Fibroblast of lung (primary cell): Measurements from ENCODE around the gene TAS2R9. TPM values are rescaled to one million over a fixed set of nuclear protein-coding genes. Genes with fewer than 3 reads are reported as not detected.

Source experiments
- DNase-seq, 2 donors: peaks; one replicate each; pipeline versions ENCODE4 v3.0.0 to v3.0.0-alpha.2; 2010; ENCODE audit warnings: low read depth in 2 of 2
- H2AFZ ChIP-seq: 2 replicates; pipeline ENCODE4 v1.5.1; 2012; ENCODE audit warnings: low read length, control low read depth, inconsistent platforms
- H3K27ac ChIP-seq: 2 replicates; pipeline ENCODE4 v1.5.1; 2011; ENCODE audit warnings: low read length, control low read depth; ENCODE audit not compliant: insufficient read depth
- H3K27me3 ChIP-seq: 2 replicates; pipeline ENCODE4 v1.5.1; 2011; ENCODE audit warnings: mild to moderate bottlenecking, low read length; ENCODE audit not compliant: control insufficient read depth, insufficient read depth
- H3K36me3 ChIP-seq: 2 replicates; pipeline ENCODE4 v1.5.1; 2011; ENCODE audit warnings: low read length; ENCODE audit not compliant: control insufficient read depth, insufficient read depth
- H3K4me1 ChIP-seq: 2 replicates; pipeline ENCODE4 v1.5.1; 2011; ENCODE audit warnings: low read length; ENCODE audit not compliant: control insufficient read depth, insufficient read depth; ENCODE audit errors: extremely low read depth
- H3K4me2 ChIP-seq: 2 replicates; pipeline ENCODE4 v1.5.1; 2011; ENCODE audit warnings: low read length, control low read depth; ENCODE audit not compliant: insufficient read depth; ENCODE audit errors: extremely low read depth
- H3K4me3 ChIP-seq, 4 experiments: fragments of 200-600 bp in 1 of 4; sonication (generic) in 1 of 4; replicated peaks in 1 of 4; 2 replicates each; pipeline ENCODE4 v1.5.1; 2011 to 2016; ENCODE audit warnings: low read length in 4 of 4, low read depth in 3 of 4, mild to moderate bottlenecking in 3 of 4, control low read depth in 2 of 4, inconsistent platforms in 1 of 4, mixed read lengths in 1 of 4; ENCODE audit not compliant: insufficient read depth in 1 of 4; ENCODE audit errors: control extremely low read depth in 1 of 4
- H3K79me2 ChIP-seq: 2 replicates; pipeline ENCODE4 v1.5.1; 2012; ENCODE audit warnings: mild to moderate bottlenecking, low read length, inconsistent platforms; ENCODE audit not compliant: control insufficient read depth, insufficient read depth
- H3K9ac ChIP-seq: 2 replicates; pipeline ENCODE4 v1.5.1; 2011; ENCODE audit warnings: mild to moderate bottlenecking, low read length, control low read depth; ENCODE audit not compliant: insufficient read depth
- H3K9me3 ChIP-seq: 2 replicates; pipeline ENCODE4 v1.5.1; 2012; ENCODE audit warnings: low read depth, low read length; ENCODE audit not compliant: control insufficient read depth, insufficient read depth
- H4K20me1 ChIP-seq: 2 replicates; pipeline ENCODE4 v1.5.1; 2011; ENCODE audit warnings: low read length; ENCODE audit not compliant: control insufficient read depth, insufficient read depth; ENCODE audit errors: extremely low read depth
- EZH2 ChIP-seq: IDR thresholded peaks from 2 replicates; pipeline ENCODE4 v1.5.1; 2012; ENCODE audit warnings: low read length, control low read depth, mild to moderate bottlenecking; ENCODE audit errors: missing control alignments
- polyA plus RNA-seq, 2 donors: library from polyadenylated mRNA; depleted of rRNA in 1 of 2; stranded (reverse) in 1 of 2; unstranded in 1 of 2; fragments of >200 nt; gene quantifications; 2 replicates each; pipeline ENCODE4 v1.2.1, GENCODE V29; 2011 to 2012; ENCODE audit warnings: missing spikeins in 1 of 2
- total RNA-seq: library from RNA; depleted of rRNA; stranded (reverse); fragments of >200 nt; gene quantifications from 2 replicates; pipeline ENCODE4 v1.2.1, GENCODE V29; 2014
- TF ChIP-seq, protein P1 (sequence below), 2 donors: IDR thresholded peaks in 1 of 2; conservative IDR thresholded peaks in 1 of 2; 1 replicate in 1 of 2; 2 replicates in 1 of 2; pipeline ENCODE4 v1.5.1; 2011 to 2012; ENCODE audit warnings: low read length in 2 of 2, control low read depth in 1 of 2, inconsistent platforms in 1 of 2, low read depth in 1 of 2, mild to moderate bottlenecking in 1 of 2

The TAS2R9 gene
- total and polyA plus RNA-seq, 2 donors (not counting 1 experiment from before 2014, with no cell fraction given), result 0.17 TPM; not detected in 1

DNA sequence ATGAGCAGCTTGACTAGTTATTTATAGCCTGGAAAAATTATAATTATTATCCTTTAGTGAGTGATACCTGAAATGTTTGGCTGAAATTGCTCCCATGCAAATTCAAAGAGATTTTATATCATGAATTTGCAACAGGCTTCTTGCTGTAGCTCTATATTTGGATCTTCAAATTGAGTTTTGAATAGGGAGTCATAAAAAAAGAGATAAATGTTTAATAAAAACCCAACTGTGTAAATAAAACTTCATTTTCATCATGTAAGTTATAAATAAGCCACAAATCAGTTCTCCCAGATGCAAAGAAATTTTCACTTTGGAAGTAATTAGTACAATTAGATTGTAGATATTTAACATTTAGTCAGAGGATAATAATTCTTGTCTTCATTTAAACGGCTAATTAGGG, 2.8 kb downstream of the TAS2R9 start, which contains the start of gene TAS2R8:
TSS of gene TAS2R8 (minus strand) at position 101 of the 400 bp plus-strand sequence. CDS start 306 bp downstream, outside the sequence.
- no peak within 1 kb of the TSS for H3K4me2 ChIP-seq

DNA sequence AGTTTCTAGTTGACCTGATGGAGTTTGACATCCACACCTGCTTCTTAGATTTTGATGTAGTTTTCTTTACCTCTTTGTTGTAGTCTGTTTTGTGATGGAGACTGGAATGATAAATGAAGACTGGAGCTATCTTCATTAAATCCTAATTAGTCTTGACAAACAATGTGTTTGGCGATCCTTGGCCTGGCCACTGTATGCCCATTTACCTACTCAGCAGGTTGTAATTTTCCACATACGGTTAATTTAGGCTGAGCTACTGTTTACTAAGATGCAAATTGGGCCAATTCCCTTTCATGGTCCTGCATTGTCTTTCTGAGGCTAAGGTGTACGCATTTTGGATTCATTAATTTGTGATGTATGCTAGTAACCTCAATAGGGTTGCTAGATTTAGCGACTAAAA, 7.4 kb downstream of the TAS2R9 start, which contains the start of gene TAS2R7:
TSS of gene TAS2R7 (minus strand) at position 41 of the 400 bp plus-strand sequence. CDS start 57 bp downstream, outside the sequence.
- no peaks in the 10 kb centered on the region for H3K36me3 ChIP-seq
- H3K27me3 ChIP-seq, result peaks cover 3% of the 10 kb centered on the region
- H3K9ac ChIP-seq, result no peak within 1 kb of the TSS
- H3K27ac ChIP-seq, result no peak within 1 kb of the TSS
- H2AFZ ChIP-seq, result no peak within 1 kb of the TSS
- no peak for DNase-seq
- TF ChIP-seq EZH2, result no peak
- TF ChIP-seq, protein P1, sequence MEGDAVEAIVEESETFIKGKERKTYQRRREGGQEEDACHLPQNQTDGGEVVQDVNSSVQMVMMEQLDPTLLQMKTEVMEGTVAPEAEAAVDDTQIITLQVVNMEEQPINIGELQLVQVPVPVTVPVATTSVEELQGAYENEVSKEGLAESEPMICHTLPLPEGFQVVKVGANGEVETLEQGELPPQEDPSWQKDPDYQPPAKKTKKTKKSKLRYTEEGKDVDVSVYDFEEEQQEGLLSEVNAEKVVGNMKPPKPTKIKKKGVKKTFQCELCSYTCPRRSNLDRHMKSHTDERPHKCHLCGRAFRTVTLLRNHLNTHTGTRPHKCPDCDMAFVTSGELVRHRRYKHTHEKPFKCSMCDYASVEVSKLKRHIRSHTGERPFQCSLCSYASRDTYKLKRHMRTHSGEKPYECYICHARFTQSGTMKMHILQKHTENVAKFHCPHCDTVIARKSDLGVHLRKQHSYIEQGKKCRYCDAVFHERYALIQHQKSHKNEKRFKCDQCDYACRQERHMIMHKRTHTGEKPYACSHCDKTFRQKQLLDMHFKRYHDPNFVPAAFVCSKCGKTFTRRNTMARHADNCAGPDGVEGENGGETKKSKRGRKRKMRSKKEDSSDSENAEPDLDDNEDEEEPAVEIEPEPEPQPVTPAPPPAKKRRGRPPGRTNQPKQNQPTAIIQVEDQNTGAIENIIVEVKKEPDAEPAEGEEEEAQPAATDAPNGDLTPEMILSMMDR (conservative IDR thresholded peaks at IDR 0.05 in 1 of 2, IDR thresholded peaks at IDR 0.05 in 1 of 2; ENCODE audit: low read depth in 1 of 2, low read length in 2 of 2), result no peak
- no peaks in the 10 kb centered on the region for H4K20me1 ChIP-seq
- H3K4me2 ChIP-seq, result no peak within 1 kb of the TSS
- no peaks in the 10 kb centered on the region for H3K9me3 ChIP-seq
- H3K4me1 ChIP-seq, result no peaks in the 10 kb centered on the region
- H3K4me3 ChIP-seq, result no peak within 1 kb of the TSS
- H3K79me2 ChIP-seq, result no peaks in the 10 kb centered on the region

More for the DNA sequence above, 2.8 kb downstream of the TAS2R9 start, which contains the start of gene TAS2R8:
- DNase-seq, result no peak
- Histone ChIP-seq H4K20me1 (no peaks in the 10 kb centered on the region), H3K79me2 (no peaks in the 10 kb centered on the region), H3K27me3 (no peaks in the 10 kb centered on the region), H3K9me3 (no peaks in the 10 kb centered on the region), H3K4me3 (no peak within 1 kb of the TSS), H3K36me3 (no peaks in the 10 kb centered on the region), H3K9ac (no peak within 1 kb of the TSS), H3K4me1 (no peaks in the 10 kb centered on the region), H3K27ac (no peak within 1 kb of the TSS), H2AFZ (no peak within 1 kb of the TSS)
- TF ChIP-seq, protein P1 (conservative IDR thresholded peaks at IDR 0.05 in 1 of 2, IDR thresholded peaks at IDR 0.05 in 1 of 2; ENCODE audit: low read depth in 1 of 2, low read length in 2 of 2), result no peak
- no peak for TF ChIP-seq EZH2

DNA sequence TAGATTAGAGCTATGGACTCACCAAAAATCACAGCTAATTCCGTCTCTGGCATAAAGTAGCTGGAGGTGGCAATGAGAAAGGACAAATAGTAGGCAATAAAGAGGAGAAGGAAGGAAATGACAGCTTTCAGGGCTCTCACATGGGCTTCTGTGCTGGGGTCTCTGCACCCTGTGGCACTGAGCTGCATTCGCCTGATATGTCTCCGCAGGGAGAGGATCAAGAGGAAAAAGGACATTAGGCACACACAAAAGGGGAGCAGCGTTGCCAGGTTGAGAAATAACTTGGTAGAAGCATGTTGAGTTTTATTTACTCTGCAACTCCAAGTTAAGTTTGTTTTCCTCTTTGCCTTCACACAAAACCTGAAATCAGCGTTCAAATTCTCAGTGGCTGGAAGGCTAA, 8.2 kb downstream of the TAS2R9 start:
- Histone ChIP-seq H3K79me2 (no peaks in the 10 kb centered on the region), H2AFZ (no peak overlapping the region), H4K20me1 (no peaks in the 10 kb centered on the region), H3K4me3 (no peak overlapping the region), H3K4me1 (no peaks in the 10 kb centered on the region), H3K9ac (no peak overlapping the region), H3K4me2 (no peak overlapping the region), H3K27me3 (peaks cover 3% of the 10 kb centered on the region), H3K9me3 (no peaks in the 10 kb centered on the region), H3K36me3 (no peaks in the 10 kb centered on the region), H3K27ac (no peak overlapping the region)
- DNase-seq, result no peak
- TF ChIP-seq, protein P1 (conservative IDR thresholded peaks at IDR 0.05 in 1 of 2, IDR thresholded peaks at IDR 0.05 in 1 of 2; ENCODE audit: low read depth in 1 of 2, low read length in 2 of 2), result no peak
- TF ChIP-seq EZH2, result no peak
